ENCODE results near the gene NHLH1.
A peak's percentile ranks its signal among the peaks of the same experiment; 100 is the strongest.
"Not testable (repeated sequence)": the region's sequence is repeated elsewhere in the genome, so short reads cannot be mapped to it uniquely, and the experiment has no call there.

The NHLH1 gene

GRCh38 chr1:160375788-160376524, 9.1 kb downstream of the NHLH1 start:
- no peak overlapping the region for H3K4me3 ChIP-seq (ENCODE audit: low read depth, low read length)
- no peak for TF ChIP-seq CTCF (IDR thresholded peaks at IDR 0.05; ENCODE audit: insufficient read depth, low read depth, low read length, missing control alignments)
- DNase-seq (ENCODE audit: low read depth): peak; percentile 56

- peak; percentile 73 for DNase-seq (ENCODE audit: low read depth)
- H3K4me3 ChIP-seq (ENCODE audit: low read depth, low read length): no peak overlapping the region
- TF ChIP-seq CTCF (IDR thresholded peaks at IDR 0.05; ENCODE audit: insufficient read depth, low read depth, low read length, missing control alignments): peak; percentile 98
These were observed 9.8 kb downstream of the NHLH1 start for GRCh38 chr1:160376525-160377131.

DNA sequence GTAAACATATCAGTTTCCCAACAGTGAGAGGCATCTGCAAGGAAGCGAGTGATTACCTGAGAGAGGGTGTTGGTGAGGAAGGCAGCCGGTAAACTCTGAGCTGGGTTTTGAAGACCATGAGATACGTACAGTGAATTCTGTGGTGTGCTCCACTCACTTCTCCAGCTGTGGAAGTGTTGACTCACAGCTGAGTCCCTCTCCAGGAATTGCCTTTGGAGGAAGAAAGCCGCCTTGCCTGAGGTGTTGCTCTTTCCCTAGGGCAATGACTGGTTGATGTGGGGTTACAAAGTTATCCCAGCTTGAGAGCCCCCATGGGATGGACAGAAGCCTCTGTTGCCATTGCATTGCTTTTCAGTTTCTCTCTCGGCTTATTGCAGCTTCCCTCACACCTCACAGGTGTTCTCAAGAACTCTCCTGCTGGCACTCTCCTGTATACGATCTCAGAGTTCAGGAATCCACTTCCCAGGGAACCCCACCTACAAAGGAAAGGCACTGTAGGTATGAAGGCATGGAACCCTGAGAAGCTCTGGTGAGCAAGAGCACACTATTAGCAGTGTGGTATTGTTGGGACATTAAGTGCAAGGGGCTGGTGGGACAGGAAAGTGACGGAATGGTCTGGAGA, 10.8 kb downstream of the NHLH1 start:
- no peak overlapping the region for H3K4me3 ChIP-seq (ENCODE audit: low read depth, low read length)
- TF ChIP-seq CTCF (IDR thresholded peaks at IDR 0.05; ENCODE audit: insufficient read depth, low read depth, low read length, missing control alignments): no peak
- no peak for DNase-seq (ENCODE audit: low read depth)

DNA sequence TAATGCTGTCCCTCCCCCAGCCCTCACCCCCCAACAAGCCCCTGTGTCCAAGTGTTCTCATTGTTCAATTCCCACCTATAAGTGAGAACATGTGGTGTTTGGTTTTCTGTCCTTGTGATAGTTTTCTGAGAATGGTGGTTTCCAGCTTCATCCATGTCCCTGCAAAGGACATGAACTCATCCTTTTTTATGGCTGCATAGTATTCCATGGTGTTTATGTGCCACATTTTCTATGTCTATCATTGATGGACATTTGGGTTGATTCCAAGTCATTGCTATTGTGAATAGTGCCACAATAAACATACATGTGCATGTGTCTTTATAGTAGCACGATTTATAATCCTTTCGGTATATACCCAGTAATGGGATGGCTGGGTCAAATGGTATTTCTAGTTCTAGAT, 17.9 kb downstream of the NHLH1 start:
- not testable (repeated sequence) for H3K4me3 ChIP-seq (ENCODE audit: low read depth, low read length); DNase-seq (ENCODE audit: low read depth)

DNA sequence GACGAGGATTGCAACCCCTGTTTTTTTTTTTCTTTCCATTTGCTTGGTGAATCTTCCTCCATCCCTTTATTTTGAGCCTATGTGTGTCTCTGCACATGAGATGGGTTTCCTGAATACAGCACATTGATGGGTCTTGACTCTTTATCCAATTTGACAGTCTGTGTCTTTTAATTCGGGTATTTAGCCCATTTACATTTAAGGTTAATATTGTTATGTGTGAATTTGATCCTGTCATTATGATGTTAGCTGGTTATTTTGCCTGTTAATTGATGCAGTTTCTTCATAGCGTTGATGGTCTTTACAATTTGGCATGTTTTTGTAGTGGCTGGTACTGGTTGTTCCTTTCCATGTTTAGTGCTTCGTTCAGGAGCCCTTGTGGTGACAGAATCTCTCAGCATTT, 21.5 kb downstream of the NHLH1 start:
- not testable (repeated sequence) for DNase-seq (ENCODE audit: low read depth)

DNA sequence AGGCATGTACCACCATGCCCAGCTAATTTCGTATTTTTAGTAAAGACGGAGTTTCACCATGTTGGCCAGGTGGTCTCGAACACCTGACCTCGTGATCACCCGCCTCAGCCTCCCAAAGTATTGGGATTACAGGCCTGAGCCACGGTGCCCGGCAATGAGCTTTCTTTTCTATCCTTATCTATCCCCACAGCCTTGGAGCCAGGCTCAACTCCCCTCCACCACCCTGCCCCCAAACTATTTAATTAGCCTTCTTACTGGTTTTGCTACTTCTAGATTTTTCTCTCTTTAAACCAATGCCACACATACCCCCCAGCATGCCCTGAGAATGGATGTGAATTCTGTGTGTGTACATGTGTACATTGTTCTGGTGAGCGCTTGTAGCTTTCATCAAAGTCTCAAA, 27.8 kb downstream of the NHLH1 start:
- DNase-seq (ENCODE audit: low read depth): no peak
- no peak overlapping the region for H3K4me3 ChIP-seq (ENCODE audit: low read depth, low read length)
- no peak for TF ChIP-seq CTCF (IDR thresholded peaks at IDR 0.05; ENCODE audit: insufficient read depth, low read depth, low read length, missing control alignments)

More for the DNA sequence above, 21.5 kb downstream of the NHLH1 start:
- H3K4me3 ChIP-seq (ENCODE audit: low read depth, low read length): not testable (repeated sequence)

DNA sequence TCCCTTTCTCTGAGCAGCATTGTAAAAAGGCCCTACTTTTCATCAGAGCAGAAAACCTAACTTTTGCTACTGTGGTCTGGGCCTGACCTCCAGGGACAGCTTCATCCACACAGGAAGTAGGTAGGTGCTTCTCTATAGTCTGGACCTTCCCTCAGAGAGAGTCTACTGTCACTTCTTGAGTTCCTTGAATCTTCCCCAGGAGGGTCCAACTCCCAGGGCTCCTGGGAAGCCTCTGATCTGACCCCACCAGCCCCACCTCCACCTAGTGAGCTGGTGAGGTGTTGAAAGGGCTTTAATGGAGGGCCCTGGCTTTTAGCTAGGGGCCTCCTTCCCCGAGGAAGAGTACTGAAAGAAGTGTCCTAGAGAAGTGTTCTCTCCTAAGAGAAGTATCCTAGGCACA, 30.8 kb downstream of the NHLH1 start:
- no peak overlapping the region for H3K4me3 ChIP-seq (ENCODE audit: low read depth, low read length)
- TF ChIP-seq CTCF (IDR thresholded peaks at IDR 0.05; ENCODE audit: insufficient read depth, low read depth, low read length, missing control alignments): no peak
- DNase-seq (ENCODE audit: low read depth): no peak

DNA sequence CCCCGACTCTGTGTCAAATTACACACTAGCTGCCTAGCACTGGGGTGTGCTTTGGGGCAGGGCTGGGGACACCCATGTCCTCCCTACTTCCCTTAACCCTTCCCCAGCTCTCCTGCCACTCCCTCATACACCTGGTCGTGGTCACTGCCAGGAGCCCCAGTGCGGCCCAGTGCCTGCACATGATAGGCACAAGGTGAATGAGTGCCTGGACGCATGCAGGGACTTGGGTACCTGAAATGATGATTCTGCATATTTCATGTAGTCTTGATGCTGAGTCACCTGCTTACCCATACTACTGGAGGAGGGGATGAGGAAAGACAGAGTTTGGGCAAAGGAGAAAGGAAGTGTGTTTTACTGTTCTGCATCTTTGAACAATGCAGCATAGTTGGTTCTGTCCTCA, 32.0 kb downstream of the NHLH1 start:
- no peak for DNase-seq (ENCODE audit: low read depth)
- no peak for TF ChIP-seq CTCF (IDR thresholded peaks at IDR 0.05; ENCODE audit: insufficient read depth, low read depth, low read length, missing control alignments)
- no peak overlapping the region for H3K4me3 ChIP-seq (ENCODE audit: low read depth, low read length)

Measured in GM12865 (cell line).